Measurements from ENCODE around the gene NRBF2.

NRBF2 gene

GRCh38 chr10:63164166-63164623, 31.1 kb downstream of the NRBF2 start:
- DNase-seq (ENCODE audit: low read depth), result no peak

GRCh38 chr10:63165249-63165648, 32.1 kb downstream of the NRBF2 start:
- DNase-seq (ENCODE audit: low read depth), result no peak

GRCh38 chr10:63166742-63167258, 33.7 kb downstream of the NRBF2 start:
- DNase-seq (ENCODE audit: low read depth), result no peak

GRCh38 chr10:63168821-63169462, 35.8 kb downstream of the NRBF2 start:
- no peak for DNase-seq (ENCODE audit: low read depth)

- DNase-seq (ENCODE audit: low read depth), result no peak
Observed at GRCh38 chr10:63169624-63170023, 36.5 kb downstream of the NRBF2 start.

- DNase-seq (ENCODE audit: low read depth), result no peak
Observed at GRCh38 chr10:63171255-63171855, 38.2 kb downstream of the NRBF2 start.

GRCh38 chr10:63171926-63172325, 38.8 kb downstream of the NRBF2 start:
- no peak for DNase-seq (ENCODE audit: low read depth)

- DNase-seq (ENCODE audit: low read depth), result no peak
Observed at GRCh38 chr10:63173468-63174232, 40.5 kb downstream of the NRBF2 start.

GRCh38 chr10:63175534-63175933, 42.4 kb downstream of the NRBF2 start:
- no peak for DNase-seq (ENCODE audit: low read depth)

- no peak for DNase-seq (ENCODE audit: low read depth)
Observed at GRCh38 chr10:63192826-63193225, 59.7 kb downstream of the NRBF2 start.

- no peak for DNase-seq (ENCODE audit: low read depth)
Observed at GRCh38 chr10:63197344-63198092, 64.4 kb downstream of the NRBF2 start.

- no peak for DNase-seq (ENCODE audit: low read depth)
Observed at GRCh38 chr10:63199716-63200115, 66.6 kb downstream of the NRBF2 start.

GRCh38 chr10:63200431-63200830, 67.3 kb downstream of the NRBF2 start:
- DNase-seq (ENCODE audit: low read depth), result no peak

- DNase-seq (ENCODE audit: low read depth), result no peak
Observed at GRCh38 chr10:63201118-63201517, 68.0 kb downstream of the NRBF2 start.

Measured in activated T-helper 9 cell treated with anti-CD3 and anti-CD28 coated beads, Interleukin-2, amount 50 U/mL, for 16 hours (primary cell).